BJ (cell line): Measurements from ENCODE around the gene GREB1. TPM values are rescaled to one million over a fixed set of nuclear protein-coding genes. Genes with fewer than 3 reads are reported as not detected.
"Not testable (repeated sequence)": the region's sequence is repeated elsewhere in the genome, so short reads cannot be mapped to it uniquely, and the experiment has no call there.

Experiments
- CTCF ChIA-PET: fragments of 350-600 bp; formaldehyde crosslinking; extraction: SDS; loops from one replicate; lab custom pipeline; 2021; ENCODE audit warnings: antibody characterized with exemption, inconsistent platforms; lab: Yijun Ruan, JAX
- POLR2A ChIA-PET: fragments of 300-600 bp; sonication (Branson Sonifier 250); formaldehyde crosslinking; extraction: SDS; loops from one replicate; lab custom pipeline; 2021; ENCODE audit warnings: antibody characterized with exemption; lab: Charles Lee
- DNase-seq: peaks from one replicate; pipeline ENCODE4 v3.0.0-alpha.2; 2011; ENCODE audit warnings: low read depth
- H3K27me3 ChIP-seq: 2 replicates; pipeline ENCODE4 v1.6.0; 2011; ENCODE audit warnings: low read length; ENCODE audit not compliant: control insufficient read depth, insufficient read depth
- H3K36me3 ChIP-seq: 2 replicates; pipeline ENCODE4 v1.5.1; 2011; ENCODE audit warnings: low read length; ENCODE audit not compliant: control insufficient read depth, insufficient read depth
- H3K4me3 ChIP-seq: 2 replicates; pipeline ENCODE4 v1.5.1; 2011; ENCODE audit warnings: low read depth, mild to moderate bottlenecking, control low read depth, low read length
- polyA plus RNA-seq: library from polyadenylated mRNA; depleted of rRNA; stranded (reverse); fragments of >200 nt; gene quantifications from 2 replicates; pipeline ENCODE4 v1.2.3, GENCODE V29; 2011
- TF ChIP-seq, protein P1 (sequence below): IDR thresholded peaks from 2 replicates; pipeline ENCODE4 v1.5.1; 2011; ENCODE audit warnings: low read depth, mild to moderate bottlenecking, control low read depth, inconsistent platforms, low read length, moderate library complexity; ENCODE audit not compliant: insufficient read depth

Gene GREB1
- polyA plus RNA-seq, 1 experiment = not detected

- Histone ChIP-seq H3K4me3 (no peak overlapping the region), H3K27me3 (peaks cover 6% of the 10 kb centered on the region), H3K36me3 (no peaks in the 10 kb centered on the region)
- TF ChIP-seq, protein P1, sequence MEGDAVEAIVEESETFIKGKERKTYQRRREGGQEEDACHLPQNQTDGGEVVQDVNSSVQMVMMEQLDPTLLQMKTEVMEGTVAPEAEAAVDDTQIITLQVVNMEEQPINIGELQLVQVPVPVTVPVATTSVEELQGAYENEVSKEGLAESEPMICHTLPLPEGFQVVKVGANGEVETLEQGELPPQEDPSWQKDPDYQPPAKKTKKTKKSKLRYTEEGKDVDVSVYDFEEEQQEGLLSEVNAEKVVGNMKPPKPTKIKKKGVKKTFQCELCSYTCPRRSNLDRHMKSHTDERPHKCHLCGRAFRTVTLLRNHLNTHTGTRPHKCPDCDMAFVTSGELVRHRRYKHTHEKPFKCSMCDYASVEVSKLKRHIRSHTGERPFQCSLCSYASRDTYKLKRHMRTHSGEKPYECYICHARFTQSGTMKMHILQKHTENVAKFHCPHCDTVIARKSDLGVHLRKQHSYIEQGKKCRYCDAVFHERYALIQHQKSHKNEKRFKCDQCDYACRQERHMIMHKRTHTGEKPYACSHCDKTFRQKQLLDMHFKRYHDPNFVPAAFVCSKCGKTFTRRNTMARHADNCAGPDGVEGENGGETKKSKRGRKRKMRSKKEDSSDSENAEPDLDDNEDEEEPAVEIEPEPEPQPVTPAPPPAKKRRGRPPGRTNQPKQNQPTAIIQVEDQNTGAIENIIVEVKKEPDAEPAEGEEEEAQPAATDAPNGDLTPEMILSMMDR = no peak
- ChIA-PET POLR2A (no interaction called here), CTCF (no interaction called here)
- DNase-seq = no peak
These were observed 125.2 kb downstream of the GREB1 start for GRCh38 chr2:11659115-11659475.

DNA sequence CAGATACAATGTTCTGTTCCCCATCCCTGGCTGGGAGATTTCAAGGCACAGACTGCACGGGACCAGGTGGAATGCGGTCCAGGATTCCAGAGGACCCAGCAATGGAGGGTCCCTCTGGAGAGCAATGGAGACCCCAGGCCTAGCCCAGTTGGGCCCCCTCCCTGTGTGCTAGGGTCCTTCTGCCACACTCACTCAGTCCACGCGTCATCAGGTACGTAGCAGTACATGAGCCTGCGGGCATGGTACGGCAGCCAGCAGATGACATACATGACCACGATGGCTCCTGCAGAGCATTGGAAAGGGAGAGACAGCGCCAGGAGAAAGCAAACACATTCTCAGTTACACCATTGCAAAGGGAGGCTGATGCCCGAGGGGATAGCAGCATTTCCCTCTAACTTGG is 126.0 kb downstream of the GREB1 start:
- no peaks in the 10 kb centered on the region for H3K36me3 ChIP-seq
- TF ChIP-seq, protein P1 = no peak
- DNase-seq = no peak
- H3K4me3 ChIP-seq = no peak overlapping the region
- ChIA-PET CTCF (no interaction called here), POLR2A (no interaction called here)
- peaks cover 6% of the 10 kb centered on the region for H3K27me3 ChIP-seq

- H3K36me3 ChIP-seq, CTCF ChIA-PET, DNase-seq, H3K4me3 ChIP-seq, POLR2A ChIA-PET, H3K27me3 ChIP-seq: not testable (repeated sequence)
These were observed 126.6 kb downstream of the GREB1 start for GRCh38 chr2:11660396-11660795.

DNA sequence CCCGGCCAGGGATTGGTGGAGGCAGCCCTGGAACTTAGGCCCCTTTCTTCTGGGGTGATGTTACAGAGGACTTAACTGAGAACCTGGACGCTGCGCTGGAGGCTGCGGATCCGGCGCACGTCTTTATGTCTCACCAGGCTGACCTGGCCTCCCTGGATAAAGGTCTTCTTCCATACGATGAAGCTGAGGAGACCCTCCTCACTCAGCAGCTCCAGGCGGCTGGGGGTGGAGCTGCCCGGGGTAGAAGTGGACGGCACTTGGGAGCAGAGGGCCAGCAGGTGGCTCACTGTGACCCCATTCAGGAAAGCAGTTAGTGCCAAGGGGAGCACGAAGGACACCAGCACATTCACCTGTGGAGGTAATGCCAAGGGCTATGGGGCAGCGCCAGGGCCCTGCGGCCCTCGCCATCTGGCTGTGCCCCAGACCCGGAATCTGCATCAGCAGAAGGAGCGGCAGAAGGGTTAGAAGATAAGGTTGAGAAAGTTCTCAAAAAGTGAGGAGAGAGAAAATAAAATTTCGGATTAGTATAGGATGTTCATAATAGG is 128.1 kb downstream of the GREB1 start:
- TF ChIP-seq, protein P1 = no peak
- no peak overlapping the region for H3K4me3 ChIP-seq
- DNase-seq = no peak
- peaks cover 8% of the 10 kb centered on the region for H3K27me3 ChIP-seq
- ChIA-PET POLR2A (no interaction called here), CTCF (interaction anchor here (1.2 kb wide), 1 partner anchor 31 kb away, joined by 3 read pairs; no protein-coding TSS in a partner anchor)
- no peaks in the 10 kb centered on the region for H3K36me3 ChIP-seq

DNA sequence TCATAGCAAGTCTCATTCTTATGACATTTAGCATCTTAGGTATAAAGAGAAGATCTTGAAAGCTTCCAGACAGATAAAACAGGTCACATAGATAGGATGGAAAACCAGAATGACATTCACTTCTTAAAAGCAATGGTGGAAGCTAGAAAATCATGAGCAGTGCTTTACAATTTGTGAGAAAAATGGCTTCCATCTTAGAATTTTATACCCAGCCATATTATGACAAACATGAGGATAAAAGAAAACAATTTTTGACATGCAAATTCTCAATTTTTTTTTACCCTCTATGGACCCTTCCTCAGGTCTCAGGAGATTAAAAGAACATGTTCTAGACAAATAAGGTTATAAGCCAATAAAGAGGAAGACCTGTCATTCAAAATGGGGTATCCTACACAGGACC is 129.0 kb downstream of the GREB1 start:
- TF ChIP-seq, protein P1 = no peak
- Histone ChIP-seq H3K4me3 (no peak overlapping the region), H3K27me3 (peaks cover 7% of the 10 kb centered on the region), H3K36me3 (no peaks in the 10 kb centered on the region)
- no peak for DNase-seq
- ChIA-PET POLR2A (interaction anchor here (0.7 kb wide), 1 partner anchor 20 kb away, joined by 3 read pairs; no protein-coding TSS in a partner anchor), CTCF (interaction anchor here (0.6 to 1.2 kb wide), 5 partner anchors 10 to 530 kb away, joined by 3 to 7 read pairs (median 3); a partner anchor contains a TSS)

DNA sequence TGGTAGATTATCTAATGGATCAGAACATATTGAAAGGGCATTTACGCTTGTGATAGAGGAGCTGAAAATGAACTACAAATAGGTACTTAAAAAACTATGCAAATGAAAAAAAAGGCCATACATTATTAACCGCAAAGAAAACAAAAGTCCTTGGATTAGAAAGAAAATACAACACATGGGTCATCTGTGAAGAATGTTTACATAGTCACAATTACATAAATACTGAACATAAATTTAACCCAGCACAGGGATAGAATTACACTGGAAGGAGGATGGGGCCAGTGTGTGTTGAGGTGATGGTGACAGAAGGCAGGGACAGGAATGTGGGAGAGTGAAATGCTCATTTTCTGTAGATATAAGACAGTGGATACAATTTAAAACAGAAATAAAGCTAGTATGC is 129.6 kb downstream of the GREB1 start:
- Histone ChIP-seq H3K36me3 (no peaks in the 10 kb centered on the region), H3K4me3 (no peak overlapping the region), H3K27me3 (peaks cover 7% of the 10 kb centered on the region)
- ChIA-PET CTCF (interaction anchor here (0.7 to 1.2 kb wide), 4 partner anchors 25 to 530 kb away, joined by 3 to 7 read pairs (median 4); a partner anchor contains a TSS), POLR2A (interaction anchor here (0.7 kb wide), 1 partner anchor 21 kb away, joined by 3 read pairs; no protein-coding TSS in a partner anchor)
- TF ChIP-seq, protein P1 = no peak
- DNase-seq = no peak
